Parathyroid adenoma (tissue), 2 donors: ENCODE results near the gene LIN7A.

Experiments
- H2AFZ ChIP-seq: fragments of 300-600 bp; sonication (generic); one replicate; pipeline ENCODE4 v1.7.0; 2017; ENCODE audit warnings: antibody characterized with exemption, mild to moderate bottlenecking
- H3K27ac ChIP-seq: fragments of 300-600 bp; sonication (generic); one replicate; pipeline ENCODE4 v1.7.0; 2017
- H3K27me3 ChIP-seq: fragments of 300-600 bp; sonication (generic); one replicate; pipeline ENCODE4 v1.7.0; 2017; ENCODE audit warnings: low read length; ENCODE audit not compliant: control insufficient read depth, insufficient read depth
- H3K36me3 ChIP-seq: fragments of 300-600 bp; sonication (generic); one replicate; pipeline ENCODE4 v1.7.0; 2017; ENCODE audit warnings: low read length; ENCODE audit not compliant: control insufficient read depth, insufficient read depth
- H3K4me1 ChIP-seq: fragments of 300-600 bp; sonication (generic); one replicate; pipeline ENCODE4 v1.7.0; 2017; ENCODE audit warnings: control low read depth
- H3K4me2 ChIP-seq: fragments of 300-600 bp; sonication (generic); one replicate; pipeline ENCODE4 v1.7.0; 2017; ENCODE audit warnings: low read length
- H3K4me3 ChIP-seq: fragments of 300-600 bp; sonication (generic); one replicate; pipeline ENCODE4 v1.7.0; 2017; ENCODE audit warnings: low read depth, low read length
- H3K79me2 ChIP-seq: fragments of 300-600 bp; sonication (generic); one replicate; pipeline ENCODE4 v1.7.0; 2017; ENCODE audit warnings: control low read depth
- H3K9ac ChIP-seq: fragments of 300-600 bp; sonication (generic); one replicate; pipeline ENCODE4 v1.7.0; 2017; ENCODE audit warnings: mild to moderate bottlenecking
- H3K9me3 ChIP-seq: fragments of 300-600 bp; sonication (generic); one replicate; pipeline ENCODE4 v1.7.0; 2017; ENCODE audit warnings: low read length; ENCODE audit not compliant: control insufficient read depth
- CTCF ChIP-seq: fragments of 300-600 bp; sonication (generic); IDR thresholded peaks from one replicate; pipeline ENCODE4 v1.7.0; 2017; ENCODE audit warnings: antibody characterized with exemption, mild to moderate bottlenecking
- donor health status: primary hyperparathyroidism.

The LIN7A gene

GRCh38 chr12:80952443-80952842 is 14.7 kb upstream of the LIN7A start:
- Histone ChIP-seq H3K4me1 (no peaks in the 10 kb centered on the region), H3K4me2 (no peak overlapping the region), H3K4me3 (no peak overlapping the region), H3K79me2 (no peaks in the 10 kb centered on the region), H3K27me3 (no peaks in the 10 kb centered on the region), H3K9me3 (no peaks in the 10 kb centered on the region), H3K9ac (no peak overlapping the region), H2AFZ (no peak overlapping the region), H3K27ac (no peak overlapping the region), H3K36me3 (no peaks in the 10 kb centered on the region)
- TF ChIP-seq CTCF, result no peak

- Histone ChIP-seq H3K36me3 (no peaks in the 10 kb centered on the region), H2AFZ (no peak overlapping the region), H3K4me3 (no peak overlapping the region), H3K4me1 (no peaks in the 10 kb centered on the region), H3K9me3 (no peaks in the 10 kb centered on the region), H3K27me3 (no peaks in the 10 kb centered on the region), H3K4me2 (no peak overlapping the region), H3K27ac (no peak overlapping the region), H3K79me2 (no peaks in the 10 kb centered on the region), H3K9ac (no peak overlapping the region)
- no peak for TF ChIP-seq CTCF
Observed at GRCh38 chr12:80946591-80946990, 8.9 kb upstream of the LIN7A start.

GRCh38 chr12:80943338-80943737 is 5.6 kb upstream of the LIN7A start:
- no peak overlapping the region for H3K9ac ChIP-seq
- H3K27ac ChIP-seq, result no peak overlapping the region
- H3K9me3 ChIP-seq, result no peaks in the 10 kb centered on the region
- no peaks in the 10 kb centered on the region for H3K79me2 ChIP-seq
- no peaks in the 10 kb centered on the region for H3K36me3 ChIP-seq
- TF ChIP-seq CTCF, result no peak
- no peak overlapping the region for H3K4me3 ChIP-seq
- no peak overlapping the region for H2AFZ ChIP-seq
- no peaks in the 10 kb centered on the region for H3K27me3 ChIP-seq
- H3K4me2 ChIP-seq, result no peak overlapping the region
- H3K4me1 ChIP-seq, result no peaks in the 10 kb centered on the region

GRCh38 chr12:80941916-80942315 is 4.2 kb upstream of the LIN7A start:
- H3K27ac ChIP-seq, result no peak overlapping the region
- no peak overlapping the region for H3K9ac ChIP-seq
- H3K9me3 ChIP-seq, result no peaks in the 10 kb centered on the region
- no peaks in the 10 kb centered on the region for H3K4me1 ChIP-seq
- H3K4me3 ChIP-seq, result no peak overlapping the region
- H3K27me3 ChIP-seq, result no peaks in the 10 kb centered on the region
- no peak overlapping the region for H2AFZ ChIP-seq
- no peaks in the 10 kb centered on the region for H3K79me2 ChIP-seq
- no peak for TF ChIP-seq CTCF
- no peak overlapping the region for H3K4me2 ChIP-seq
- H3K36me3 ChIP-seq, result no peaks in the 10 kb centered on the region

- Histone ChIP-seq H3K9me3 (no peaks in the 10 kb centered on the region), H3K9ac (no peak overlapping the region), H3K36me3 (no peaks in the 10 kb centered on the region), H3K4me2 (no peak overlapping the region), H2AFZ (no peak overlapping the region), H3K27me3 (no peaks in the 10 kb centered on the region), H3K4me3 (no peak overlapping the region), H3K4me1 (no peaks in the 10 kb centered on the region), H3K27ac (no peak overlapping the region), H3K79me2 (no peaks in the 10 kb centered on the region)
- TF ChIP-seq CTCF, result no peak
Observed at GRCh38 chr12:80939231-80939950, 1.7 kb upstream of the LIN7A start.
